ENCODE data around the gene ATAD3B.
A peak's percentile ranks its signal among the peaks of the same experiment; 100 is the strongest.
"Not testable (repeated sequence)": the region's sequence is repeated elsewhere in the genome, so short reads cannot be mapped to it uniquely, and the experiment has no call there.

The ATAD3B gene

GRCh38 chr1:1479547-1480487 is 8.3 kb downstream of the ATAD3B start:
- no peak for DNase-seq (ENCODE audit: low read depth in 2 of 2)

DNA sequence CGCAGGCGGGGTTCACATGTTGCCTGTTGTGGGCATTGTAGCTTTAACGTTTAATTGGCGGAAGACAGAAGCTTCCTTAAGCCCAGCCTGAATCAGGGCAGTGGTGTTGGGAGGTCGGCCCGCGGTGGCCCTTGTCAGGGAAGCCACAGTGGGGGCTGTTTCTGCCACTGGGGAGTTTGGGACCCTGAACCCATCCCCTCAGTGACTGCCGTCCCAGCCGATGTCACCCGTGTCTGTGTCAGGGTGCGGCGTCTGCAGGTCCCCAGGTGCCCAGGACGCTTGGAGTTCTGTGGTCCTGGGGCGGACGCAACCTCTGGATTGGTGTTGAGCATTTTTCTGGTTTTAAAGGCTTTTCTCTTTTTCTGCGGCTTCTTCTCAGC is 8.9 kb downstream of the ATAD3B start:
- not testable (repeated sequence) for DNase-seq (ENCODE audit: low read depth in 2 of 2)

GRCh38 chr1:1481811-1482210 is 10.2 kb downstream of the ATAD3B start:
- not testable (repeated sequence) for DNase-seq (ENCODE audit: low read depth in 2 of 2)

- DNase-seq (ENCODE audit: low read depth in 2 of 2), result no peak
These were observed 11.3 kb downstream of the ATAD3B start for GRCh38 chr1:1482856-1483255.

GRCh38 chr1:1483714-1484113 is 12.1 kb downstream of the ATAD3B start:
- DNase-seq (ENCODE audit: low read depth in 2 of 2), result no peak

GRCh38 chr1:1484976-1485750 is 13.6 kb downstream of the ATAD3B start:
- not testable (repeated sequence) for DNase-seq (ENCODE audit: low read depth in 2 of 2)

- DNase-seq (ENCODE audit: low read depth in 2 of 2), result not testable (repeated sequence)
These were observed 14.3 kb downstream of the ATAD3B start for GRCh38 chr1:1485755-1486317.

DNA sequence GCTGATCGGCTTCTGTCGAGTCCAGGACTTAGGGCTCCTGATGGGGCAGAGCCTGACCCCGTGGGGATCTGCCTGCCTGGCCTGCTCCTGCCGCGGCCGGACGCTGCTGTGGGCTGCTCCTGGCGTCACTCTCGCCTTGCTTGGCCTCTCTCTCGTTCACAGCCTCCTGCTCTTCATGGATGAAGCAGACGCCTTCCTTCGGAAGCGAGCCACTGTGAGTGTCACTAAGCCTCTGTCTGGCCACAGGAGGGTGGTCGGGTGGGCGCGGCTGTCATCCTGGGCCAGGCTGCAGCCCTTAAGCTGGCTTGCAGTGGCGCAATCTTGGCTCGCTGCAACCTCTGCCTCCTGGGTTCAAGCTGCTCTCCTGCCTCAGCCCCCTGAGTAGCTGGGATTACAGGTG is 16.1 kb downstream of the ATAD3B start:
- no peak for DNase-seq (ENCODE audit: low read depth in 2 of 2)

GRCh38 chr1:1489231-1489630 is 17.7 kb downstream of the ATAD3B start:
- DNase-seq (ENCODE audit: low read depth in 2 of 2), result no peak

GRCh38 chr1:1489861-1490260 is 18.3 kb downstream of the ATAD3B start:
- no peak for DNase-seq (ENCODE audit: low read depth in 2 of 2)

DNA sequence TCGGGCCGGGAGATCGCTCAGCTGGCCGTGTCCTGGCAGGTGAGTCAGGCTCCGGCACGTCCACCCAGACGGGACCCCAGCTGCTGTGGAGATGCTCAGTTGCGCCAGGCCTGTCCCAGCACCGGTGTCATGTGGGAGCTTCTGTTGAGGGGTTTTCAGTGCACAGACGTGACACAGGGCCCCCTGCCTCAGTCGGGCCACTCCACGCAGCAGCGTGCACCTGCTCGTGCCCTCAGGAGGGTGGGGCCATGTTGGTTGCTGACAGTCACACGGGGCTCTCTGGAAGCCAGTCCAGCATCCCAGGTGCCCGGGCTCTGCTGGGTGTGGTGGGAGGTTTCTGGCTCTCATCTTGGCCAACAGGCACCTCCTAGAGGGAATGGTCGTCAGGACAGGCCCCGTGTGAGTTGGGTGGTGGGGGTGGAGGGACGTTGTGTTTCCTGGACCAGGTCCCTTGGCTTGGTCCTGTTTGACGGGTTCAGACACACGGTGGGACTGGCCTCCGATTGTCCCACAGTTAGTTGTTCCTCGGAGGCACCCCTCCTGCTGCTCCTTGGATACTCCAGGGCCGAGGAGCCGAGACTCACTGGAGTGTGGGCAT is 19.2 kb downstream of the ATAD3B start:
- no peak for DNase-seq (ENCODE audit: low read depth in 2 of 2)

DNA sequence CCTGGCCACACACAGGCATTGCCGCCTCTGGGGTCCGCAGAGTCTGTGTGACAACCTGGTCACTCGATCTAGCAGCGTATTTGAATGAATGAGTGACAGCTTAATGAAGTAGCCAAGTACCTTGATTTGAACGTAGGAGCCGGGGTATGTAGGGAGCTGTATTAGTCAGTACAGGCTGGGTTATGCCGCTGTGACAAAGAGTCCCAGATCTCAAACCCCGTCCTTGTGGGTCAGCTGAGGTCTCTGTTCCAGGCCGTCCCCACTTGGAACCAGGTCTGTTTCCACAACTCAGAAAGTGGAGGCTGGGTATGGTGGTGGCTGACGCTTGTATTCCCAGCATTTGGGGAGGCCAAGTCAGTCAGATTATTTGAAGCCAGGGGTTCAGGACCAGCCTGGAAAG is 20.0 kb downstream of the ATAD3B start:
- DNase-seq (ENCODE audit: low read depth in 2 of 2), result no peak

DNA sequence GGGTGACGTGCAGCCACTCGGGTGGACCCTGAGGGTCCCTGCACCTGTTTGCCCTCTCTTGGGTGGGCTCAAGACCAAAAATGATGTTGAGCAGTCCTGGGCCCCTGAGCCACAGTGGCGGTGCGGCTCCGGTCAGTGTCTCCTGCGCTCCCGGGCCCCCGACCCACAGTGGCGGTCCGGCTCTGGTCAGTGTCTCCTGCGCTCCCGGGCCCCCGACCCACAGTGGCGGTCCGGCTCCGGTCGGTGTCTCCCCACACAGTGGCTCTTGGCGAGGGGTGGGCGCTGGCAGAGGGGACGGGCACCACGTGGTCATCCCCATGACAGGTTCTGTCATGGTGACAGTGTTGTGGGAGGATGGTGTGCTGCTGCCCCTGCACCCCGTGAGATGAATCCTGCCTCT is 22.7 kb downstream of the ATAD3B start:
- not testable (repeated sequence) for DNase-seq (ENCODE audit: low read depth in 2 of 2)

- not testable (repeated sequence) for DNase-seq (ENCODE audit: low read depth in 2 of 2)
These were observed 24.0 kb downstream of the ATAD3B start for GRCh38 chr1:1495461-1495975.

- DNase-seq (ENCODE audit: low read depth in 2 of 2), result peak in 1 of 2 experiments; percentile 7
These were observed 33.3 kb downstream of the ATAD3B start for GRCh38 chr1:1504777-1505365.

GRCh38 chr1:1505366-1505798 is 33.8 kb downstream of the ATAD3B start:
- DNase-seq (ENCODE audit: low read depth in 2 of 2), result not testable (repeated sequence)

DNA sequence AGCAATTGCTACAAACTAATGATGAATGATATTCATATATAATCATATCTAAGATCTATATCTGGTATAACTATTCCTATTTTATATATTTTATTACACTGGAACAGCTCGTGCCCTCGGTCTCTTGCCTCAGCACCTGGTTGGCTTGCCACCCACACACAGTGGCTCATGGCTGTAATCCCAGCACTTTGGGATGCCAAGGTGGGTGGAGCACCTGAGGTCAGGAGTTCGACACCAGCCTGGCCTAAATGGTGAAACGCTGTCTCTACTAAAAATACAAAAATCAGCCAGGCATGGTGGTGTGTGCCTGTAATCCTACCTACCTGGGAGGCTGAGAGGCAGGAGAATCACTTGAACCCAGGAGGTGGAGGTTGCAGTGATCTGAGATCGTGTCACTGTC is 34.2 kb downstream of the ATAD3B start:
- DNase-seq (ENCODE audit: low read depth in 2 of 2), result not testable (repeated sequence)

DNA sequence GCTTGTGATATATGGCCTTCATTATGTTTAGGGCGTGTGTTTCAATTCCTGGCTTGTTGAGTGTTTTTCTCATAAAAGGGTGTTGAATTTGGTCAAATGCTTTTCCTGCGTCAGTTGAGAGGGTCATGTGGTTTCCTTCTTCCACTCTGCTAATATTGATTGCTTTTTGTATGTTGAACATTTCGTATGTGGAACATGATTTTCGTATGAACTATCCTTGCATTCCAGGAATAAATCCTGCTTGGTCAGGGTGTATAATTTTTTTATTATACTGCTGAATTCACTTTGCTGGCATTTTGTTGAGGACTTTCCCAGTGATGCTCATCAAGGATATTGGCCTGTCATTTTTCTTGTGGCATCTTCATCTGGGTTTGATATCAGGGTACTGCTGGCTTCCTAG is 35.7 kb downstream of the ATAD3B start:
- no peak for DNase-seq (ENCODE audit: low read depth in 2 of 2)

DNA sequence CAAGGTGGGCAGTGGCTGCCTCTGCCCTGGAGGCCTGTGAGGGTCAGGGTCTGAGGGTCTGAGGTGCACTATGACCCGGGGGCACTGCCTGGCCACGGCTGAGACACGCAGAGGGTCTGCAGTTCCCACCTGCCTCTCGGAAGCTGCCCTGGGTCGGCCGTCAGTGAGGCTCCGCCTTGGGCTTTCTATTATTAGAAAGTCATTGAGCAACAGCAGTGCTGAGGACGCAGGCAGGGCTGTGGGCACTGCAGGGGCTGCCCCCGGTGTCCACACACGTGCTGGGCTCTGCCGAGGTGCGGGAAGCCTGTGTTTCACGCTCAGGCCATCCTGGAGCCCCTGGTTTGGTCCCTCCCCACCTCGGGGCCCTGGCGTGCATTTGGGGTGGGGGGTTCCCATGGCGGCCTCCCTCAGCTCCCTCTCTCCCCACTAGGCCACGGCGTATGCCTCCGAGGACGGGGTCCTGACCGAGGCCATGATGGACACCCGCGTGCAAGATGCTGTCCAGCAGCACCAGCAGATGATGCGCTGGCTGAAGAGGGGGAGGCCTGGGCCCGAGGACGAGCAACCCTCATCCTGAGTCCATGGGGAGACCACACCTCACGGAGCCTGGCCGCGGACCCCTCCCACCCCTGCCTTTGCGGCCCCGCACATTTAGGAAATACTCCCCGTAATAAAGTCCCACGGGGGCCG is 37.4 kb downstream of the ATAD3B start:
- DNase-seq (ENCODE audit: low read depth in 2 of 2), result not testable (repeated sequence)

DNA sequence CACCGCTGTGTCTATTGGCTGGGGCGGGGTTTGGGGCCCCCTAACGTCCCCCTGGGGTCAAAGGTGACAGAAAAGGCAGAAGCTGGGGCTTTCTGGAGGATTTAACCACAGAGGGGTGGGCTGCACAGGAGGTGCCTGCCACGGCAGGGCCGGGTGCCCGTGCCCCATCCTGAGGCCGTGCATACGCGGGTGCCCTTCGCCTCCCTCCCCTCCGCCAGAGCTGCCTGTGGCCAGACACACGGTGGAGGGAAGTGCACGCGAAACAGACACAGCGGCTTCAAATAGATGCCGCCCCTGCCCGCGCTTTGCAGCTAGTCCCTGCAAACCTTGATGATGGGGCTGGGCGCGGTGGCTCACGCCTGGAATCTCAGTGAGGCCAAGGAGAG is 37.9 kb downstream of the ATAD3B start:
- not testable (repeated sequence) for DNase-seq (ENCODE audit: low read depth in 2 of 2)
